H1 (cell line): ENCODE measurements around the gene CDH16. TPM values are rescaled to one million over a fixed set of nuclear protein-coding genes. Genes with fewer than 3 reads are reported as not detected.

Source experiments
- CTCF ChIA-PET: fragments of 300-600 bp; sonication (Branson Sonifier 250); formaldehyde crosslinking; loops from one replicate; lab custom pipeline; 2021; ENCODE audit not compliant: partially characterized antibody; lab: Charles Lee
- POLR2A ChIA-PET: fragments of 300-600 bp; sonication (Branson Sonifier 250); formaldehyde crosslinking; loops from one replicate; lab custom pipeline; 2021; ENCODE audit warnings: inconsistent platforms; ENCODE audit not compliant: partially characterized antibody; lab: Charles Lee
- DNase-seq, 2 experiments: peaks; one replicate each; pipeline versions ENCODE4 v3.0.0 to v3.0.0-alpha.2; 2010 to 2022; ENCODE audit warnings: low spot score in 2 of 2, low read depth in 1 of 2, mixed read lengths in 1 of 2
- FAIRE-seq: peaks from 2 replicates; lab custom pipeline; 2011; peaks lifted over from hg19 to GRCh38; lab: Jason Lieb, UNC
- H2AFZ ChIP-seq: 2 replicates; pipeline ENCODE4 v1.8.1; 2012; ENCODE audit warnings: low read length, inconsistent platforms
- H2AK5ac ChIP-seq: 2 replicates; pipeline ENCODE4 v1.6.1; 2013; ENCODE audit warnings: low read depth, low read length
- H2BK120ac ChIP-seq: replicated peaks from 2 replicates; pipeline ENCODE3; 2013; ENCODE audit warnings: low read depth, low read length, inconsistent platforms
- H2BK12ac ChIP-seq: 2 replicates; pipeline ENCODE4 v1.6.1; 2013; ENCODE audit warnings: low read depth, low read length
- H2BK15ac ChIP-seq: 2 replicates; pipeline ENCODE4 v1.6.1; 2013; ENCODE audit warnings: low read length
- H2BK20ac ChIP-seq: 2 replicates; pipeline ENCODE4 v1.6.1; 2013; ENCODE audit warnings: low read length
- H2BK5ac ChIP-seq: 2 replicates; pipeline ENCODE4 v1.6.1; 2013; ENCODE audit warnings: low read depth, low read length
- H3K14ac ChIP-seq: 2 replicates; pipeline ENCODE4 v1.6.1; 2013; ENCODE audit warnings: inconsistent platforms; ENCODE audit not compliant: insufficient read length
- H3K18ac ChIP-seq: 2 replicates; pipeline ENCODE4 v1.6.1; 2013; ENCODE audit warnings: low read length; ENCODE audit errors: extremely low read depth
- H3K23ac ChIP-seq: 2 replicates; pipeline ENCODE4 v1.6.1; 2013; ENCODE audit warnings: inconsistent platforms; ENCODE audit not compliant: insufficient read length
- H3K23me2 ChIP-seq: 2 replicates; pipeline ENCODE4 v1.6.1; 2013; ENCODE audit warnings: low read depth, low read length
- H3K27ac ChIP-seq: 2 replicates; pipeline ENCODE4 v1.6.1; 2011; ENCODE audit warnings: low read depth, low read length, inconsistent platforms
- H3K27me3 ChIP-seq, 4 experiments: replicated peaks in 1 of 4; 1 replicate in 1 of 4; 2 replicates in 3 of 4; pipeline versions ENCODE4 v1.6.1 to v1.8.1; 2011 to 2013; ENCODE audit warnings: low read length in 3 of 4, mild to moderate bottlenecking in 3 of 4, inconsistent platforms in 2 of 4, mixed read lengths in 2 of 4, moderate library complexity in 1 of 4; ENCODE audit not compliant: control insufficient read depth in 3 of 4, insufficient read depth in 3 of 4; ENCODE audit errors: extremely low read depth in 1 of 4
- H3K36me3 ChIP-seq, 4 experiments: 2 replicates each; pipeline versions ENCODE4 v1.6.1 to v1.8.1; 2011 to 2013; ENCODE audit warnings: mild to moderate bottlenecking in 4 of 4, low read length in 3 of 4, moderate library complexity in 2 of 4, control low read depth in 1 of 4, inconsistent platforms in 1 of 4; ENCODE audit not compliant: insufficient read depth in 4 of 4, control insufficient read depth in 2 of 4
- H3K4ac ChIP-seq: replicated peaks from 2 replicates; pipeline ENCODE3; 2013; ENCODE audit warnings: low read length, low read depth, mixed read lengths, inconsistent platforms; ENCODE audit not compliant: insufficient read length
- H3K4me1 ChIP-seq, 4 experiments: replicated peaks in 1 of 4; 1 replicate in 1 of 4; 2 replicates in 3 of 4; pipeline versions ENCODE4 v1.6.1 to v1.8.1; 2011 to 2013; ENCODE audit warnings: low read length in 3 of 4, inconsistent platforms in 2 of 4, mixed read lengths in 1 of 4; ENCODE audit not compliant: insufficient read depth in 4 of 4, control insufficient read depth in 3 of 4
- H3K4me2 ChIP-seq, 2 experiments: 2 replicates each; pipeline versions ENCODE4 v1.6.1 to v1.8.1; 2011 to 2013; ENCODE audit warnings: low read depth in 2 of 2, low read length in 2 of 2, control low read depth in 1 of 2, inconsistent platforms in 1 of 2, mild to moderate bottlenecking in 1 of 2; ENCODE audit not compliant: insufficient read depth in 1 of 2
- H3K4me3 ChIP-seq, 4 experiments: fragments of 200-600, 300-600 bp in 1 of 4; sonication (generic), shearing (Covaris generic), sonication (Bioruptor Twin) in 1 of 4; 2 replicates each; pipeline versions ENCODE4 v1.5.1 to v1.8.1; 2011 to 2016; ENCODE audit warnings: low read length in 4 of 4, low read depth in 3 of 4, control low read depth in 2 of 4, inconsistent platforms in 2 of 4, mild to moderate bottlenecking in 2 of 4, mixed read lengths in 1 of 4, moderate library complexity in 1 of 4; ENCODE audit not compliant: insufficient read depth in 2 of 4; ENCODE audit errors: extremely low read depth in 1 of 4
- H3K56ac ChIP-seq: replicated peaks from 2 replicates; pipeline ENCODE3; 2013; ENCODE audit warnings: low read depth, mild to moderate bottlenecking, mixed read lengths, low read length, inconsistent platforms; ENCODE audit not compliant: insufficient read length
- H3K79me1 ChIP-seq: 2 replicates; pipeline ENCODE4 v1.6.1; 2013; ENCODE audit warnings: low read depth, low read length, control low read depth
- H3K79me2 ChIP-seq, 2 experiments: 2 replicates each; pipeline versions ENCODE4 v1.6.1 to v1.8.1; 2012 to 2013; ENCODE audit warnings: low read length in 2 of 2, mild to moderate bottlenecking in 2 of 2, inconsistent platforms in 1 of 2; ENCODE audit not compliant: insufficient read depth in 2 of 2, control insufficient read depth in 1 of 2
- H3K9ac ChIP-seq, 4 experiments: replicated peaks in 1 of 4; 1 replicate in 1 of 4; 2 replicates in 3 of 4; pipeline versions ENCODE4 v1.6.1 to v1.8.1; 2011 to 2013; ENCODE audit warnings: low read depth in 3 of 4, low read length in 3 of 4, control low read depth in 2 of 4, mild to moderate bottlenecking in 2 of 4, moderate library complexity in 2 of 4, inconsistent platforms in 1 of 4; ENCODE audit errors: extremely low read depth in 1 of 4
- H3K9me3 ChIP-seq, 2 experiments: 2 replicates each; pipeline versions ENCODE4 v1.6.1 to v1.8.1; 2012 to 2013; ENCODE audit warnings: mild to moderate bottlenecking in 2 of 2, moderate library complexity in 2 of 2, control low read depth in 1 of 2, inconsistent platforms in 1 of 2, low read depth in 1 of 2, low read length in 1 of 2, mixed read lengths in 1 of 2; ENCODE audit not compliant: insufficient read depth in 2 of 2
- H4K20me1 ChIP-seq, 2 experiments: replicated peaks in 1 of 2; 2 replicates each; pipeline versions ENCODE3 to v1.8.1; 2011 to 2013; ENCODE audit warnings: inconsistent platforms in 2 of 2, low read length in 2 of 2, mild to moderate bottlenecking in 1 of 2; ENCODE audit not compliant: insufficient read depth in 2 of 2, control insufficient read depth in 1 of 2
- H4K5ac ChIP-seq: 2 replicates; pipeline ENCODE4 v1.6.1; 2013; ENCODE audit warnings: low read length, low read depth, mixed read lengths, inconsistent platforms; ENCODE audit not compliant: insufficient read length
- H4K8ac ChIP-seq: 2 replicates; pipeline ENCODE4 v1.8.0; 2013; ENCODE audit warnings: mild to moderate bottlenecking, moderate library complexity, low read length, inconsistent platforms; ENCODE audit not compliant: insufficient read depth; ENCODE audit errors: extremely low read depth
- H4K91ac ChIP-seq: replicated peaks from 2 replicates; pipeline ENCODE3; 2013; ENCODE audit warnings: low read length, mixed read lengths, inconsistent platforms; ENCODE audit not compliant: insufficient read length
- CREB1 ChIP-seq: IDR thresholded peaks from 2 replicates; pipeline ENCODE4 v1.6.1; 2012; ENCODE audit warnings: inconsistent platforms
- CTBP2 ChIP-seq: IDR thresholded peaks from 2 replicates; pipeline ENCODE4 v1.7.0; 2011; ENCODE audit warnings: borderline replicate concordance, mild to moderate bottlenecking, moderate library complexity, mixed read lengths, low read length; ENCODE audit not compliant: insufficient read depth, insufficient read length
- HDAC2 ChIP-seq, 2 experiments: fragments of 300-600 bp in 1 of 2; sonication (generic) in 1 of 2; IDR thresholded peaks; 2 replicates each; pipeline ENCODE4 v1.6.1; 2011 to 2012; ENCODE audit warnings: low read depth in 2 of 2, low read length in 2 of 2, mild to moderate bottlenecking in 2 of 2, moderate library complexity in 2 of 2, borderline replicate concordance in 1 of 2, inconsistent platforms in 1 of 2
- JUND ChIP-seq: IDR thresholded peaks from 2 replicates; pipeline ENCODE4 v1.6.1; 2011; ENCODE audit warnings: mild to moderate bottlenecking, improper control_type of control experiment, low read length
- PHF8 ChIP-seq: fragments of 200-600 bp; sonication (generic); conservative IDR thresholded peaks from 2 replicates; pipeline ENCODE4 v1.7.1; 2012; ENCODE audit warnings: low read depth, mild to moderate bottlenecking, inconsistent platforms, low read length, moderate library complexity
- POU5F1 ChIP-seq: IDR thresholded peaks from 2 replicates; pipeline ENCODE4 v1.6.1; 2011; ENCODE audit warnings: low read depth, mild to moderate bottlenecking, low read length, moderate library complexity
- RAD21 ChIP-seq, 2 experiments: IDR thresholded peaks in 1 of 2; conservative IDR thresholded peaks in 1 of 2; 2 replicates each; pipeline ENCODE4 v1.6.1; 2011; ENCODE audit warnings: low read depth in 2 of 2, low read length in 2 of 2, improper control_type of control experiment in 1 of 2, inconsistent platforms in 1 of 2, mild to moderate bottlenecking in 1 of 2, moderate library complexity in 1 of 2
- RXRA ChIP-seq: IDR thresholded peaks from 2 replicates; pipeline ENCODE4 v1.6.1; 2011; ENCODE audit warnings: low read depth, mild to moderate bottlenecking, low read length, moderate library complexity; ENCODE audit not compliant: insufficient read depth
- SIX5 ChIP-seq: IDR thresholded peaks from 2 replicates; pipeline ENCODE4 v1.6.1; 2011; ENCODE audit warnings: mild to moderate bottlenecking, low read depth, low read length
- ZNF274 ChIP-seq: IDR thresholded peaks from 2 replicates; pipeline ENCODE4 v1.7.0; 2012; ENCODE audit warnings: low read length, borderline replicate concordance; ENCODE audit errors: extremely low read depth
- WGBS, 2 experiments: shearing (Covaris generic) in 1 of 2; methylation state at CpG; one replicate each; pipeline versions ENCODE4 v1.1.6 to v1.1.7; 2013 to 2015; ENCODE audit warnings: low lambda C conversion rate in 2 of 2, mixed read lengths in 2 of 2, inconsistent platforms in 1 of 2, low coverage in 1 of 2, missing lambda C conversion rate in 1 of 2; ENCODE audit not compliant: insufficient replicate concordance in 2 of 2, insufficient coverage in 1 of 2, insufficient read length in 1 of 2; ENCODE audit errors: extremely low coverage in 1 of 2, missing lambda C conversion rate in 1 of 2; 5-methylcytosine and 5-hydroxymethylcytosine counted together
- polyA plus RNA-seq, 7 experiments: library from polyadenylated mRNA; depleted of rRNA in 3 of 7; stranded (reverse) in 5 of 7; unstranded in 2 of 7; fragments of >200 nt in 5 of 7; fragments of 200-250 nt in 2 of 7; gene quantifications; 1 replicate in 5 of 7; 2 replicates in 1 of 7; 4 replicates in 1 of 7; pipeline versions ENCODE4 v1.2.1 to v1.2.3, GENCODE V29; 2011 to 2013; ENCODE audit warnings: missing spikeins in 2 of 7, mixed read lengths in 2 of 7
- total RNA-seq: library from RNA; stranded (reverse); fragmentation: NEBNext Ultra II Directional; extraction: Animal tissue kit (Norgen Biotek cat#: 25700); gene quantifications from 2 replicates; pipeline ENCODE4 v1.2.1, GENCODE V29; 2021
- TF ChIP-seq, protein P1 (sequence below): IDR thresholded peaks from 2 replicates; pipeline ENCODE4 v1.6.1; 2012; ENCODE audit warnings: inconsistent platforms

Gene CDH16
- total and polyA plus RNA-seq, 2 of the 8 experiments (the other 6 are each of a cell fraction or from before 2014, with no cell fraction given): not detected

DNA sequence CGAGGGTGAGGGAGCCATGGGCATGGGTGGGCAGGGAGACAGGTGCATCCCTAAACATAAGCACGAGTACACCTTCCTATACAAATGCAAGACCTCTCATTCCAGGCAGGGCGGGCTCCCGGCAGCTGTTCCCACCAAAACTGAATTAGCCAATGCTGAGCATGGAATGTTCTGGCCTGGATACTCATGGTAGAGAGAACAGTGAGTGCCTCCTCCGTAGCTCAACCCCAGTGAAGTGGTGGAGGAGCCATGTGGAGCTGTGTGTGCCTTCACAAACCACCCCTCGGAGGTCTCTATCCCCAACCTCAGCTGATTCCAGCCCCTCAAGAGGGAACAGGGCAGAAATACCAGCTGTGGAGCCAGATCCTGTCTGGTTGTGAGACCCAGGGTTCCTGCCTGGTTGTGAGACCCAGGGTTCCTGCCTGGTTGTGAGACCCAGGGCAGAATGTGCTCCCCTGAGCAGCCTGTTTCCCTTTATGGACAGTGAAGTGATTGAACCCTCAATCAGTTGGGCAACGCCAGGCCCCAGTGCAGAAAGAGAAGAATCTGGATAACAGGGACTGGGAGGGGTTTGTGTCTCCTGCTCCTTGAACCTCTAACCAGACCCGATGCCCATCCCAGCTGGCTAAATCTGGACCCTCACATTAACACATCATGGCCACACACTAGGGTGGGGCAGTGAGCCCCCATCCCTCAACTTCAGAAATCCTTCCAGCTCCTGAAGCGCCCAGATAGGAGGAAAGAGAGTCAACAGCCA, 2.4 kb upstream of the CDH16 start:
- Histone ChIP-seq H3K4me3 (no peak overlapping the region), H3K4ac (no peak overlapping the region), H3K4me2 (no peak overlapping the region), H3K9ac (no peak overlapping the region), H2BK20ac (no peak overlapping the region), H2BK5ac (no peak overlapping the region), H3K36me3 (no peaks in the 10 kb centered on the region), H4K5ac (no peak overlapping the region), H3K79me2 (no peaks in the 10 kb centered on the region), H2BK120ac (no peak overlapping the region), H3K56ac (no peak overlapping the region), H2BK12ac (no peak overlapping the region), H4K8ac (no peak overlapping the region), H3K9me3 (no peaks in the 10 kb centered on the region), H3K27me3 (peaks cover 14 to 32% (median 26%) of the 10 kb centered on the region in 4 experiments; a peak in 6 of 7 replicates), H4K20me1 (peaks cover 0 to 2% of the 10 kb centered on the region in 2 experiments), H3K4me1 (no peaks in the 10 kb centered on the region; a peak in 1 of 7 replicates), H2AK5ac (no peak overlapping the region), H4K91ac (no peak overlapping the region), H3K23me2 (peaks cover 4% of the 10 kb centered on the region; the same call in 1 of the 2 replicates), H2BK15ac (no peak overlapping the region), H3K18ac (no peak overlapping the region), H3K79me1 (peaks cover 2% of the 10 kb centered on the region; the same call in 1 of the 2 replicates), H3K23ac (no peak overlapping the region), H3K14ac (no peak overlapping the region), H2AFZ (no peak overlapping the region), H3K27ac (no peak overlapping the region)
- POLR2A ChIA-PET: interaction anchor here (1.8 kb wide), 1 partner anchor 10 kb away, joined by 4 read pairs; no protein-coding TSS in a partner anchor
- FAIRE-seq (no peak), DNase-seq (no peak)
- WGBS, 2 experiments: 90% methylated on average over 8 of the region's 9 CpGs; no CpG with 5 or more reads in 1 of the 2 experiments
- CTCF ChIA-PET: interaction anchor here (27.5 kb wide), 1 partner anchor 22 kb away, joined by 1009 read pairs; the partner anchor contains the start of genes CDH16 and PDP2
- TF ChIP-seq POU5F1: no peak
- TF ChIP-seq JUND: no peak
- no peak for TF ChIP-seq RAD21 (IDR thresholded peaks at IDR 0.05 in 1 of 2, conservative IDR thresholded peaks at IDR 0.05 in 1 of 2; ENCODE audit: low read depth in 2 of 2, low read length in 2 of 2)
- TF ChIP-seq HDAC2 (IDR thresholded peaks at IDR 0.05; ENCODE audit: borderline replicate concordance in 1 of 2, low read depth in 2 of 2, low read length in 2 of 2): no peak
- TF ChIP-seq, protein P1, sequence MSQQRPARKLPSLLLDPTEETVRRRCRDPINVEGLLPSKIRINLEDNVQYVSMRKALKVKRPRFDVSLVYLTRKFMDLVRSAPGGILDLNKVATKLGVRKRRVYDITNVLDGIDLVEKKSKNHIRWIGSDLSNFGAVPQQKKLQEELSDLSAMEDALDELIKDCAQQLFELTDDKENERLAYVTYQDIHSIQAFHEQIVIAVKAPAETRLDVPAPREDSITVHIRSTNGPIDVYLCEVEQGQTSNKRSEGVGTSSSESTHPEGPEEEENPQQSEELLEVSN: no peak
- no peak for TF ChIP-seq CREB1
- TF ChIP-seq CTBP2: no peak
- no peak for TF ChIP-seq ZNF274
- no peak for TF ChIP-seq SIX5
- TF ChIP-seq RXRA: no peak
- no peak for TF ChIP-seq PHF8
